Cardiac fibroblast (primary cell): ENCODE results near the gene RBMS3.

Experiments
- DNase-seq, 2 donors: peaks; one replicate each; pipeline versions ENCODE4 v3.0.0 to v3.0.0-alpha.2; 2010; ENCODE audit warnings: low read depth in 2 of 2
- H3K4me3 ChIP-seq, 2 donors: replicated peaks in 1 of 2; 1 replicate in 1 of 2; 2 replicates in 1 of 2; pipeline ENCODE4 v1.5.1; 2011; ENCODE audit warnings: low read depth in 2 of 2, low read length in 2 of 2, mild to moderate bottlenecking in 2 of 2, moderate library complexity in 1 of 2
- TF ChIP-seq, protein P1 (sequence below): IDR thresholded peaks from one replicate; pipeline ENCODE4 v1.5.1; 2011; ENCODE audit warnings: low read depth, mild to moderate bottlenecking, low read length, inconsistent platforms

The RBMS3 gene

DNA sequence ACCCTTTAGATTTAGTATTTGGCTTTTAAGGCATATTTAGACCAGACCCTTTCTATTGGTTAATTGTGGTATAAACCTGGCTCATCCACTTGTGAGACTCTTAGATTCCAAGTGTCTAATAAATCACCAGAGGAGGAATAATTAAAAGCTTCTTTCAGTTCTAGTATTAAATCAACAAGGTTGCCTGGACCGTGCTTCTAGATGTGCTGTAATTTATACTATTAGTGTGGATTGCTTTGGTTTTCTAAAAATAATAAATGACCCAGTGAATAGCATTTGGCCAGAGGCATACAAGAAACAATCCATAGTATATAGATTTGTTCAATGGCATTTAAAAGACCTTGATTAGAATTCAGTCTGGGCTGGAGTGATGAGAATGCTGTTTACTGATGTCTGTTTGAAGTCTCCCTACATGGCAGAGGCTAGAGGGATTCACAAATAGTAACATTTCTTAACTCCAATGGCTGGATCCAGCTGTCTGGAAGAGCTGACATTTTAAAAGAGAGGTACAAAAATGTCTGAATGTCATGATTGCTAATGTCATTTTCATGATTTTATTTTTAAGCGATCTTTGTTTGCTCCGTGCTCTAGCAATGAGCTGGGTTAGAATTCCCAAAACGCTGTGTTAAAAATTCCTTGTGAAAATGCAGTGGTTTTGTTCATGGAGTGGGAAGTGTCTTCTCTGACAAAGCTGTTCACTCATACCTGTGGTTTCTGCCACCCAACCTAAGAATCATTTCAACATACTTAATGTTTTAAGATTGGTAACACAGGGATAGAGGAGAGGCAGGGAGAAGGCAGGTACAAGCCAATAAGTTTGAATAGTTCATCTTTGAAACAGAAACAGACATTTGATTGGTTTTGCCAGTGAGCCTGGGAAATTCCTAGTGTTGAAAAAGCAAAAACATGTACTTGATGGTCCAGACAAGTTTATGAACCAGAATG, 89.9 kb downstream of the RBMS3 start:
- TF ChIP-seq, protein P1, sequence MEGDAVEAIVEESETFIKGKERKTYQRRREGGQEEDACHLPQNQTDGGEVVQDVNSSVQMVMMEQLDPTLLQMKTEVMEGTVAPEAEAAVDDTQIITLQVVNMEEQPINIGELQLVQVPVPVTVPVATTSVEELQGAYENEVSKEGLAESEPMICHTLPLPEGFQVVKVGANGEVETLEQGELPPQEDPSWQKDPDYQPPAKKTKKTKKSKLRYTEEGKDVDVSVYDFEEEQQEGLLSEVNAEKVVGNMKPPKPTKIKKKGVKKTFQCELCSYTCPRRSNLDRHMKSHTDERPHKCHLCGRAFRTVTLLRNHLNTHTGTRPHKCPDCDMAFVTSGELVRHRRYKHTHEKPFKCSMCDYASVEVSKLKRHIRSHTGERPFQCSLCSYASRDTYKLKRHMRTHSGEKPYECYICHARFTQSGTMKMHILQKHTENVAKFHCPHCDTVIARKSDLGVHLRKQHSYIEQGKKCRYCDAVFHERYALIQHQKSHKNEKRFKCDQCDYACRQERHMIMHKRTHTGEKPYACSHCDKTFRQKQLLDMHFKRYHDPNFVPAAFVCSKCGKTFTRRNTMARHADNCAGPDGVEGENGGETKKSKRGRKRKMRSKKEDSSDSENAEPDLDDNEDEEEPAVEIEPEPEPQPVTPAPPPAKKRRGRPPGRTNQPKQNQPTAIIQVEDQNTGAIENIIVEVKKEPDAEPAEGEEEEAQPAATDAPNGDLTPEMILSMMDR = no peak
- H3K4me3 ChIP-seq = no peak overlapping the region
- no peak for DNase-seq

DNA sequence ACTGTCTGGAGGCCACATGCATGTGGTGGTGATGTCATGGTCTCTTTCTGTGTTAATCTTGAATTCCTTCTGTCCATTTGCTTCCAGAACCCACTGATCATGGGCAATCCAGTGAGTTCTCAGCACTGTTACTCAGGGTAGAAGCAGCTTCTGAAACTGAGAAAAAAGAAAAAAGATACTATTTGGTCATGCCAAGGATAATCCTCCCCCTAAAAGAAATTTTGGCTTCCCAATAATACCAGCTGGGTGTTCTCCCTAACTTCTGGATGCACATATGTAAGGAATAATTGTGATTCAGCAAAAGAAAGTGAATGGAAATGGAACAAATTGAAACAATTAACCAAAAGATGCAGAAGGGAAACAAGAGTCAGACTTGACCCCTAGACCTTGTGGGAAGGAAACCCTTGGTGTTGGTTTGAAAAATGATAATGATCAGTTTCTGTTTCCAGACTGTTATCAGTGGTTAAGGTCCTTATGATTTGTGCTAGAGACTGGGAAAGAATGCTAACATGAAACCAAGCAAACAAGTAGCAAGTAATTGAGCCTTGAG, 92.3 kb downstream of the RBMS3 start:
- peak; percentile 33 to 34 for DNase-seq
- H3K4me3 ChIP-seq = no peak overlapping the region
- TF ChIP-seq, protein P1 = no peak

DNA sequence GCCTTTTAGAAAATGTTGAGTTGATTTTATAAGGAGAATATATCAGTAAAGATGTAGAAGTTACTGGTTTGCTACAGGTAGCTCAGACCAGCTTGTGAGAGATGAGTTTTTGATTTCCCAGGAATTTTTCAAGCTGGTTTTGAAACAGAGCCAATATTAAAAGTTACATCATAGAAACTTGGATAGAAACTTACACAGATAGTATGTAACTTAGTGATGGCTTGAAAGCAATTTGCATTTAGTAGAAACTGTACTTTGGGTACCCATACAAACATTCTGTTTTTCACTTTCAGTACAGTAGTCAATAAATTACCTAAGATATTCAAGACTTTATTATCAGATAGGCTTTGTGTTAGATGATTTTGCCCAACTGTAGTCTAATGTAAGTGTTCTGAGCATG, 93.4 kb downstream of the RBMS3 start:
- TF ChIP-seq, protein P1 = no peak
- peak in 1 of 2 donors; percentile 25 for DNase-seq
- H3K4me3 ChIP-seq = no peak overlapping the region

DNA sequence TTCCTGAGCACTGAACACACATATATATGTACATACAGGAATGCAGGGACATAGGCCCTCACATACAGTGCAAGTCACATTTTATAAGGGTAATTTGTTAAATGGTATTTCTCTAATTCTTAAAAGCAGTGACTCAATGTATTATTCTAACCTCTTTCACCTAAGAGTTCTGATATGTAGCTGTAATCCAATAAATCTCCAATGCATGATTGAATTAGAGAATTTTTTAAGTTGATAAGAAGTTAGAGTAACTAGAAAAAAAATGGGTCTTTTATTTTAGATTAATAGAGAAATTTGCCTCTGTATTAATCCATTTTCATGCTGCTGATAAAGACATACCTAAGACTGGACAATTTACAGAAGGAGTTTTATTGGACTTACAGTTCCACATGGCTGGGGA, 98.2 kb downstream of the RBMS3 start:
- DNase-seq = no peak
- no peak overlapping the region for H3K4me3 ChIP-seq
- TF ChIP-seq, protein P1 = no peak

DNA sequence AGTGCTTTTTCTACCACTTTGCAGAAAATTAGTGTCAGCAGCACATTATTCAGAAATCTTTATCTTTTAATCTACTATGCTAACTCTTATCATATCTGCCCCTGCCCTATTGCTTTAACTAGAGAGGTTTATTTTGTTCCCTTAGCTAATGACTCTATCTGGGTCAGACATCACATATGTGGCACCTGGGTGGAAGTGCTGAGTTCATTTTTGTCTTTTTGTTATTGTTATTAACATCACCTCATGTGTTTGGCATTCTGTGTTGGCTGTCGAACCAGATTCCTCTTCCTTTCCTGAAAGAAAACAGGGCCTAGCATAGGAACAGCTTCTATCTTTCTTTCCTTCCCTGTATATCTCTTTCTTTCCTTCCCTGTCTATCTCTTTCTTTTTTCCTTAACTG, 100.7 kb downstream of the RBMS3 start:
- TF ChIP-seq, protein P1 = no peak
- no peak overlapping the region for H3K4me3 ChIP-seq
- peak; percentile 30 to 79 for DNase-seq

DNA sequence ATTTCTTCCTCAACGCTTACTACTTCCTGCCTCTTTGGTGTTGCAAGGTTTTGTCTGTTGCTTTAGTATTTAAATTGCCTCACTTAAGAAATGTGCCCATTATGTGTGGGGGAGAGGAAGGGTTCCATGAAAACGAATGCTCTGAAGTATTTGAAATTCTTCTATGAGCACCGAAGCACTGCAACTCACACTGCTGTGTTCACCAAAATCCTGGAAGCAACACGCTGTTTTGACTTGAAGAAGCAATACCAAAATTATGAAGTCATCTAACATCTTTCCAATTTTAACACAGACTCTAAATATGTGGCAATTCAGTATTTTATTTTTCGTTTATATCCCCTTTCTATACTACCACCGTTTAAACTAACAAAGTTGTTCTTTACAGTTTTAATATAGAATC, 101.5 kb downstream of the RBMS3 start:
- H3K4me3 ChIP-seq = no peak overlapping the region
- TF ChIP-seq, protein P1 = no peak
- peak; percentile 60 to 79 for DNase-seq
